Parathyroid adenoma (tissue), 2 donors: ENCODE results near the gene ZC3H4.

Experiments
- H2AFZ ChIP-seq: fragments of 300-600 bp; sonication (generic); one replicate; pipeline ENCODE4 v1.7.0; 2017; ENCODE audit warnings: antibody characterized with exemption, mild to moderate bottlenecking
- H3K27ac ChIP-seq: fragments of 300-600 bp; sonication (generic); one replicate; pipeline ENCODE4 v1.7.0; 2017
- H3K27me3 ChIP-seq: fragments of 300-600 bp; sonication (generic); one replicate; pipeline ENCODE4 v1.7.0; 2017; ENCODE audit warnings: low read length; ENCODE audit not compliant: control insufficient read depth, insufficient read depth
- H3K36me3 ChIP-seq: fragments of 300-600 bp; sonication (generic); one replicate; pipeline ENCODE4 v1.7.0; 2017; ENCODE audit warnings: low read length; ENCODE audit not compliant: control insufficient read depth, insufficient read depth
- H3K4me1 ChIP-seq: fragments of 300-600 bp; sonication (generic); one replicate; pipeline ENCODE4 v1.7.0; 2017; ENCODE audit warnings: control low read depth
- H3K4me2 ChIP-seq: fragments of 300-600 bp; sonication (generic); one replicate; pipeline ENCODE4 v1.7.0; 2017; ENCODE audit warnings: low read length
- H3K4me3 ChIP-seq: fragments of 300-600 bp; sonication (generic); one replicate; pipeline ENCODE4 v1.7.0; 2017; ENCODE audit warnings: low read depth, low read length
- H3K79me2 ChIP-seq: fragments of 300-600 bp; sonication (generic); one replicate; pipeline ENCODE4 v1.7.0; 2017; ENCODE audit warnings: control low read depth
- H3K9ac ChIP-seq: fragments of 300-600 bp; sonication (generic); one replicate; pipeline ENCODE4 v1.7.0; 2017; ENCODE audit warnings: mild to moderate bottlenecking
- H3K9me3 ChIP-seq: fragments of 300-600 bp; sonication (generic); one replicate; pipeline ENCODE4 v1.7.0; 2017; ENCODE audit warnings: low read length; ENCODE audit not compliant: control insufficient read depth
- TF ChIP-seq, protein P1 (sequence below): fragments of 300-600 bp; sonication (generic); IDR thresholded peaks from one replicate; pipeline ENCODE4 v1.7.0; 2017; ENCODE audit warnings: antibody characterized with exemption, mild to moderate bottlenecking
- donor health status: primary hyperparathyroidism.

The ZC3H4 gene

DNA sequence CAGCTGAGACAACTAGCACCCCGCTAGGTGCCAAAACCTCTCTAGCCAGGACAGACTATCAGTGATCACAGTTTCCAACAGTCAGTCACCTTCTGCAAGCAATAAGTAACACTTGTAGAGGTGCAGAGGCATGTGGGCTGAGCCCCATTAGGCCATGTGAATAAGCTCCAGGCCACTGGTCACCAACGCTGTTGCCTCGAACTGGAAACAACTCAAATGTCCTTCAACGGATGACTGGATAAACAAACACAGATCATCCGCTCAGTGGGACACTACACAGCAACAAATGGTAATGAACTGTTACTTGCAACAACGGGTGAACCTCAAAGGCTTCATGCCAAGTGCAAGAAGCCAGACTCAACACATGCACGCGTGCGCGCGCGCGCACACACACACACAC is 37.6 kb downstream of the ZC3H4 start:
- H3K4me1 ChIP-seq, result peaks cover 15% of the 10 kb centered on the region
- H3K4me3 ChIP-seq, result no peak overlapping the region
- H3K9ac ChIP-seq, result no peak overlapping the region
- TF ChIP-seq, protein P1, sequence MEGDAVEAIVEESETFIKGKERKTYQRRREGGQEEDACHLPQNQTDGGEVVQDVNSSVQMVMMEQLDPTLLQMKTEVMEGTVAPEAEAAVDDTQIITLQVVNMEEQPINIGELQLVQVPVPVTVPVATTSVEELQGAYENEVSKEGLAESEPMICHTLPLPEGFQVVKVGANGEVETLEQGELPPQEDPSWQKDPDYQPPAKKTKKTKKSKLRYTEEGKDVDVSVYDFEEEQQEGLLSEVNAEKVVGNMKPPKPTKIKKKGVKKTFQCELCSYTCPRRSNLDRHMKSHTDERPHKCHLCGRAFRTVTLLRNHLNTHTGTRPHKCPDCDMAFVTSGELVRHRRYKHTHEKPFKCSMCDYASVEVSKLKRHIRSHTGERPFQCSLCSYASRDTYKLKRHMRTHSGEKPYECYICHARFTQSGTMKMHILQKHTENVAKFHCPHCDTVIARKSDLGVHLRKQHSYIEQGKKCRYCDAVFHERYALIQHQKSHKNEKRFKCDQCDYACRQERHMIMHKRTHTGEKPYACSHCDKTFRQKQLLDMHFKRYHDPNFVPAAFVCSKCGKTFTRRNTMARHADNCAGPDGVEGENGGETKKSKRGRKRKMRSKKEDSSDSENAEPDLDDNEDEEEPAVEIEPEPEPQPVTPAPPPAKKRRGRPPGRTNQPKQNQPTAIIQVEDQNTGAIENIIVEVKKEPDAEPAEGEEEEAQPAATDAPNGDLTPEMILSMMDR, result no peak
- H3K79me2 ChIP-seq, result peaks cover 52% of the 10 kb centered on the region
- no peak overlapping the region for H3K27ac ChIP-seq
- H3K27me3 ChIP-seq, result no peaks in the 10 kb centered on the region
- no peak overlapping the region for H3K4me2 ChIP-seq
- no peaks in the 10 kb centered on the region for H3K36me3 ChIP-seq
- no peak overlapping the region for H2AFZ ChIP-seq
- no peaks in the 10 kb centered on the region for H3K9me3 ChIP-seq

DNA sequence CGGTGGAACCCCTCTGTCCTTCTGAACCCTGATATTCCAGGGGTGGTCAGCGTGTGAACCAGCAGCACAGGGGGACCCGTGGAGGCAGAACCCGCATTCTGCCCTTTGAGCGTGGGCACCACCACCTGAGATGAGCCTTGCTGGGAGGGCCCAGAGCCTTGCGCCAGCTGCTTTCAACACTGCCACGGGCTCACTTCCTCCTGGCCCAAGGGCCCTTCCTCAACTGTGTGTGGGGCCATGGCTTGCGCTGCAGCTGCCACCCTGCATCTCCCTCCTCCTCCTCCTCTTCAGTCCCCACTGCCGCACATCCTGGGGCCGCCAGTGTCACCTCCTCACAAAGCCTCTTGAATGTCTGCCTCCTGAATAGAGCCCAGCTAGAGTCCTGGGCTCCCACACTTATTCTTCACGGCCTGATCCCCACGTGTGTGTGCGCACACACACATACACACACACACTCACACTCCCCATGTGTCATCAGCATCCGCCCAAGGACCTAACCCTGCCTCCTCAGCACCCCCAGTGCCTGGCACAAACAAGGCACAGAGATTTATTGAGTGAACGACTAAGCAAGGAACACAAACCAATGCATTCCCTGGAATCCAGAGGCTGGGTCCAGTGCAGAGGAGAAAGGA is 38.3 kb downstream of the ZC3H4 start:
- no peaks in the 10 kb centered on the region for H3K36me3 ChIP-seq
- no peak overlapping the region for H3K4me2 ChIP-seq
- H3K4me1 ChIP-seq, result peaks cover 8% of the 10 kb centered on the region
- H3K9me3 ChIP-seq, result no peaks in the 10 kb centered on the region
- H2AFZ ChIP-seq, result no peak overlapping the region
- no peak overlapping the region for H3K27ac ChIP-seq
- H3K9ac ChIP-seq, result no peak overlapping the region
- no peak overlapping the region for H3K4me3 ChIP-seq
- no peaks in the 10 kb centered on the region for H3K27me3 ChIP-seq
- H3K79me2 ChIP-seq, result peaks cover 54% of the 10 kb centered on the region
- TF ChIP-seq, protein P1, result no peak

DNA sequence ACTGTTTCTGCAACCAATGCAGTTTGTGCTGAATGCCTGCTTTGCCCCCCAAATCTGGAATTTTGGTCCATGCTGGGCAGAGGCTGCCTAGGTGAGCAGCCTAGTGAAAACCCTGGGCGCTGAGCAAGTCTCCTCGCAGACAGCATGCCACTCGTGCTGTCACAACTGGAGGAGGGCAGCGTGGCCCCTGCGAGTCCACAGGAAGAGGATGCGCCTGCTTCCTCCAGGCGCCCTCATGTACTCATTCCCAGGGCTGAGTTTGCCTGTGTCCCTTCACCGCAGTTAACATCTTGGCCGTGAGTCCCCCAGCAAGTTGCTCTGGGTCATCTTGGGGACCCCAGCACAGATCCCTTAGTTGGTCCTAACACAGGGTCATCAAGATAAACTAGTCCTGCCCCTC is 39.0 kb downstream of the ZC3H4 start:
- Histone ChIP-seq H2AFZ (no peak overlapping the region), H3K4me2 (no peak overlapping the region), H3K9me3 (no peaks in the 10 kb centered on the region), H3K27ac (no peak overlapping the region), H3K27me3 (no peaks in the 10 kb centered on the region), H3K79me2 (peaks cover 54% of the 10 kb centered on the region), H3K4me3 (no peak overlapping the region), H3K36me3 (no peaks in the 10 kb centered on the region), H3K9ac (no peak overlapping the region), H3K4me1 (peaks cover 2% of the 10 kb centered on the region)
- TF ChIP-seq, protein P1, result no peak

DNA sequence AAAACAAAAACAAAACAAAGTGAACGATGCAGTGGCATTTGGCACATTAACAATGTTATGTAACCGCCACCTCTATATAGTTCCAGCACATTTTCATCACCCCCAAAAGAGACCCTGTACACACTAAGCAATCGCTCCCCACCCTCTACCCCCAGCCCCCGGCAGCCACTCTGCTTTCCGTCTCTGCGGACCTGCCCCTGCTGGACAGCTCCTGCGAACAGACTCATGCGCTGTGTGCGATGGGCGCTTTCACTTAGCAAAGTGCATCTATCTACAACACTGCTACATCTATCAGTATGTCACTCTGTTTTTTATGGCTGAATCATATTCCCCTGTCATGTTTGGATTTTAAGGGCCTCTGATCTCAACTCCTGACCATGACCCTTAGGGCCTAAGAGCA is 40.0 kb downstream of the ZC3H4 start:
- no peak overlapping the region for H3K4me2 ChIP-seq
- no peaks in the 10 kb centered on the region for H3K36me3 ChIP-seq
- H3K27me3 ChIP-seq, result no peaks in the 10 kb centered on the region
- no peak overlapping the region for H2AFZ ChIP-seq
- H3K4me3 ChIP-seq, result no peak overlapping the region
- H3K4me1 ChIP-seq, result no peaks in the 10 kb centered on the region
- H3K27ac ChIP-seq, result no peak overlapping the region
- H3K9ac ChIP-seq, result no peak overlapping the region
- H3K9me3 ChIP-seq, result no peaks in the 10 kb centered on the region
- TF ChIP-seq, protein P1, result no peak
- peaks cover 54% of the 10 kb centered on the region for H3K79me2 ChIP-seq

DNA sequence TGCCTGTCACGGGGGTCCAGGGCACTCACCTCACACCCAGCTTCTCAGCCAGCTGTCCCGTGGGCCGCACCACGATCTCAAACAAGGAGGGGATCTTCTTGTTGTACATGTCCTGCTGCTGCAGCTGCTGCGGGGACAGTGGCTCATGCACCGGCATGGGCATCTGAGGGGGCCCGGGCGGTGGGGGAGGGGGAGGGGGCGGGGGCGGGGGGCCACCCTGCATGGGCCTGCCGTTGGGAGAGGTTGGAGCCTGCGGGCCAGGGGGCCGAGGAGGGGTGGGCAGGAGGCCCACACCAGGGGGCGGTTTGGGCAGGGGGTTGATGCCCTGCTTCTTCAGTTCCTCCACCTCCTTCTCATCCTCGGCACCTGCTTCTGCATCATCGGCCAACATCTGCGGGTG is 41.3 kb downstream of the ZC3H4 start:
- no peaks in the 10 kb centered on the region for H3K4me1 ChIP-seq
- H3K4me3 ChIP-seq, result no peak overlapping the region
- H3K27me3 ChIP-seq, result no peaks in the 10 kb centered on the region
- H3K4me2 ChIP-seq, result no peak overlapping the region
- H3K79me2 ChIP-seq, result peaks cover 54% of the 10 kb centered on the region
- no peak overlapping the region for H3K9ac ChIP-seq
- TF ChIP-seq, protein P1, result no peak
- H3K36me3 ChIP-seq, result no peaks in the 10 kb centered on the region
- H2AFZ ChIP-seq, result no peak overlapping the region
- no peaks in the 10 kb centered on the region for H3K9me3 ChIP-seq
- no peak overlapping the region for H3K27ac ChIP-seq
